ENCODE data around the gene RGS11.

RGS11 gene

DNA sequence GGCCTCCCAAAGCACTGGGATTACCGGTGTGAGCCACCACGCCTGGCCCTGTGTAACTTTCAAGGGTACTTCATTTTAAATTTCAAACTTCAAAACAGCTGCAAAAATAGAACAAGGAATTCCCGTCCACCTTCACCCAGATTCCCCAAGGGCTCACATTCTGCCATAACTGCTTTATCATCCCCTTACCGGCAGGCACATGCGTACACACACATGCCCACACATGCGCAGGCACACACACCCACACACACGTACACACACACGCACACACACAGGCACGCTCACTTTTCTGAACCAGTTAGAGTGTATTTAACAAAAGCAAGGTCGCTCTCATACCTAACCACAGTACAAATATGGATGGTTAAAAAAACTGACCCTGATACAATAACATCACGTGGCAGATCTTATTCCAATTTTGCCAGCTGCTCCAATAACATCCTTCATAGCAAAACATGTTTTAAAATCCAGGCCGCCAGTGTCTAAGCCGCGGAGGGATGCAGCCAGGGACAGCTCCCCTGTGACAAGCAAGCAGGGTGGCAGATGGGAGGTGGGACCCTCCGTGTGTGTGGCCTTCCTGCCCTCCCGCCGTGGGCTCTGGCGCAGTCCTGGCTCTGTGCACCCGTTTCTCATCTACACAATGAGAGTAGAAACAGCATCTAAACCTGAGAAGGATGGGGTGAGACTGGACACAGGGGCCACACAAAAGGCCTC, 30.3 kb upstream of the RGS11 start:
- Histone ChIP-seq H3K9me3 (ENCODE audit: control insufficient read depth, insufficient read depth, low read length) (no peaks in the 10 kb centered on the region), H4K20me1 (ENCODE audit: control insufficient read depth, insufficient read depth, low read depth, low read length) (no peaks in the 10 kb centered on the region), H3K79me2 (ENCODE audit: control insufficient read depth, low read length) (no peaks in the 10 kb centered on the region), H3K9me2 (replicated peaks; ENCODE audit: control insufficient read depth, low read length) (no peaks in the 10 kb centered on the region), H3K4me1 (ENCODE audit: control insufficient read depth, low read length) (no peaks in the 10 kb centered on the region), H3F3A (ENCODE audit: control insufficient read depth, insufficient read depth) (no peaks in the 10 kb centered on the region), H3K27ac (ENCODE audit: low read depth, low read length) (no peak overlapping the region), H3K27me3 (ENCODE audit: control insufficient read depth, low read length) (no peaks in the 10 kb centered on the region), H3K4me3 (ENCODE audit: low read length) (no peak overlapping the region), H3K4me2 (ENCODE audit: low read length) (no peak overlapping the region), H3K36me3 (ENCODE audit: control insufficient read depth, low read length) (peaks cover 14% of the 10 kb centered on the region; the same call in 1 of the 2 replicates)
- no peak for TF ChIP-seq EZH2phosphoT487 (IDR thresholded peaks at IDR 0.05; ENCODE audit: borderline replicate concordance, low read length)
- TF ChIP-seq, protein P1, sequence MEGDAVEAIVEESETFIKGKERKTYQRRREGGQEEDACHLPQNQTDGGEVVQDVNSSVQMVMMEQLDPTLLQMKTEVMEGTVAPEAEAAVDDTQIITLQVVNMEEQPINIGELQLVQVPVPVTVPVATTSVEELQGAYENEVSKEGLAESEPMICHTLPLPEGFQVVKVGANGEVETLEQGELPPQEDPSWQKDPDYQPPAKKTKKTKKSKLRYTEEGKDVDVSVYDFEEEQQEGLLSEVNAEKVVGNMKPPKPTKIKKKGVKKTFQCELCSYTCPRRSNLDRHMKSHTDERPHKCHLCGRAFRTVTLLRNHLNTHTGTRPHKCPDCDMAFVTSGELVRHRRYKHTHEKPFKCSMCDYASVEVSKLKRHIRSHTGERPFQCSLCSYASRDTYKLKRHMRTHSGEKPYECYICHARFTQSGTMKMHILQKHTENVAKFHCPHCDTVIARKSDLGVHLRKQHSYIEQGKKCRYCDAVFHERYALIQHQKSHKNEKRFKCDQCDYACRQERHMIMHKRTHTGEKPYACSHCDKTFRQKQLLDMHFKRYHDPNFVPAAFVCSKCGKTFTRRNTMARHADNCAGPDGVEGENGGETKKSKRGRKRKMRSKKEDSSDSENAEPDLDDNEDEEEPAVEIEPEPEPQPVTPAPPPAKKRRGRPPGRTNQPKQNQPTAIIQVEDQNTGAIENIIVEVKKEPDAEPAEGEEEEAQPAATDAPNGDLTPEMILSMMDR (IDR thresholded peaks at IDR 0.05; ENCODE audit: low read depth, low read length, poor library complexity, severe bottlenecking): no peak

DNA sequence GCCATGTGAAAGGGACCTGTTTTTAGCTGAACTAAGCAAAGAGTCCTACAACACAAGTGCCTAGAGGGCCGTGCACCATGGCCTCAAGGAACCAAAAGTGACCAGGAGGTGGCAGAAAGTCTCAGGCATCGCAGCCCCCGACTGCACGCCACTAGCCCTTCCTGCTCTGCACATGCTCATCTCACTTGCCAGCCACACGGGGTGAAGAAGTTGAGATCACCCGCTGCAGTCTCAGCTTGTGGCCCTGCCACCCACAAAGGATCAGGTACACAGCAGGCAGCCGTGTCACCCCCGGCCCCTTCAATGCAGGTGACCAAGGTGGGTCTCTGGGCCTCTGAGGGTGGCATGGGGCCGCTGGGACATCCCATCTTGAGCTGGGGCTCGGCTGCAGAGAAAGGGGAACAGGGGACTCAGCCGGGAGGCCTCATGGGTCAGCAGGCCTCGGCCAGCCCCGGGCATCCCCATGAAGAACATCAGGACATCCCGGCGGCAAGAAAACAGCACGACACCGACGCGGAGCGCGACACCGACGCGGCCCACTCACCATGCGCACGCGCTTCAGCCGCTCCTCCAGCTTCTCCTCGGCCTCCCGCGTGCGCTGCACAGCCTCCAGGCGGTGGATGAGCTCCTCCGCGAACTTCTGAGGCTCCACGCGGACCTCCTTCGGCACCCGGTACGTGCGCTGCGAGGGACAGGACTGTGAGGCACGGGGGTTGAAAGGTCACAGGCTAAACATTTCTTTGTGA, 28.2 kb upstream of the RGS11 start:
- no peaks in the 10 kb centered on the region for H3K9me3 ChIP-seq (ENCODE audit: control insufficient read depth, insufficient read depth, low read length)
- H3F3A ChIP-seq (ENCODE audit: control insufficient read depth, insufficient read depth): no peaks in the 10 kb centered on the region
- no peaks in the 10 kb centered on the region for H3K4me1 ChIP-seq (ENCODE audit: control insufficient read depth, low read length)
- no peaks in the 10 kb centered on the region for H3K79me2 ChIP-seq (ENCODE audit: control insufficient read depth, low read length)
- H3K4me3 ChIP-seq (ENCODE audit: low read length): no peak overlapping the region
- H3K4me2 ChIP-seq (ENCODE audit: low read length): no peak overlapping the region
- H4K20me1 ChIP-seq (ENCODE audit: control insufficient read depth, insufficient read depth, low read depth, low read length): no peaks in the 10 kb centered on the region
- TF ChIP-seq, protein P1 (IDR thresholded peaks at IDR 0.05; ENCODE audit: low read depth, low read length, poor library complexity, severe bottlenecking): no peak
- TF ChIP-seq EZH2phosphoT487 (IDR thresholded peaks at IDR 0.05; ENCODE audit: borderline replicate concordance, low read length): no peak
- H3K27me3 ChIP-seq (ENCODE audit: control insufficient read depth, low read length): no peaks in the 10 kb centered on the region
- H3K36me3 ChIP-seq (ENCODE audit: control insufficient read depth, low read length): peaks cover 10% of the 10 kb centered on the region; the same call in 1 of the 2 replicates
- no peaks in the 10 kb centered on the region for H3K9me2 ChIP-seq (replicated peaks; ENCODE audit: control insufficient read depth, low read length)
- H3K27ac ChIP-seq (ENCODE audit: low read depth, low read length): no peak overlapping the region

DNA sequence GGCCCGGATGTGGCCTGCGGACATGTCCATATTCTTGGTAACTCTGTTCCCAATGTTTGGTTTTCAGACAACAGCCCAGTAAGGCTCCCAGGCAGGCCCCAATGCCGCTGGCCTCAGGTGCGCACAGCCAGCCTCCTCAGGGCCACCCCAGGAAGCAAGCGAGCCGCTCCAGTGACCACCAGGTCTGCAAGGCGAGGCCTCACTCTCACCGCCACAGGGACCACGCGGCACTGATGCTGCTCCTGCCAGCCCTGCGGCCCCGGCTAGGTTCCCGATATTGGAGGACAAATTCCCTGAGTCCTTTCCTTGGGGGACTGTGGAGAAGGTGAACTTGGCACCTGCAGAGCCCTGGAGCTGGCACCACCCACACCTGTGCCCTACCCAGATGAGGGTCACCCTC, 26.2 kb upstream of the RGS11 start:
- TF ChIP-seq, protein P1 (IDR thresholded peaks at IDR 0.05; ENCODE audit: low read depth, low read length, poor library complexity, severe bottlenecking): no peak
- TF ChIP-seq EZH2phosphoT487 (IDR thresholded peaks at IDR 0.05; ENCODE audit: borderline replicate concordance, low read length): no peak
- H3K9me2 ChIP-seq (replicated peaks; ENCODE audit: control insufficient read depth, low read length): no peaks in the 10 kb centered on the region

More for the DNA sequence above, 26.2 kb upstream of the RGS11 start:
- Histone ChIP-seq H3K79me2 (ENCODE audit: control insufficient read depth, low read length) (no peaks in the 10 kb centered on the region), H3K4me2 (ENCODE audit: low read length) (no peak overlapping the region), H4K20me1 (ENCODE audit: control insufficient read depth, insufficient read depth, low read depth, low read length) (no peaks in the 10 kb centered on the region), H3K36me3 (ENCODE audit: control insufficient read depth, low read length) (peaks cover 4% of the 10 kb centered on the region; the same call in 1 of the 2 replicates), H3K4me1 (ENCODE audit: control insufficient read depth, low read length) (no peaks in the 10 kb centered on the region), H3K27me3 (ENCODE audit: control insufficient read depth, low read length) (no peaks in the 10 kb centered on the region), H3F3A (ENCODE audit: control insufficient read depth, insufficient read depth) (no peaks in the 10 kb centered on the region), H3K9me3 (ENCODE audit: control insufficient read depth, insufficient read depth, low read length) (no peaks in the 10 kb centered on the region), H3K4me3 (ENCODE audit: low read length) (no peak overlapping the region), H3K27ac (ENCODE audit: low read depth, low read length) (no peak overlapping the region)

Measured in DOHH2 (cell line).